WTC11 (cell line): ENCODE data around the gene GPR83. TPM values are rescaled to one million over a fixed set of nuclear protein-coding genes. Genes with fewer than 3 reads are reported as not detected.

ENCODE experiments used
- ATAC-seq: fragments of 200-7000 bp; cut with Tn5 transposase; 2 replicates; pipeline ENCODE4 v1.10.0; 2021; ENCODE audit warnings: mild to moderate bottlenecking, moderate library complexity
- CTCF ChIA-PET: fragments of 300-600 bp; sonication (Branson Sonifier 250); formaldehyde crosslinking; loops from one replicate; lab custom pipeline; 2021; ENCODE audit warnings: antibody characterized with exemption; lab: Charles Lee
- POLR2A ChIA-PET: fragments of 350-600 bp; sonication (Branson Sonifier 250); formaldehyde crosslinking; loops from one replicate; lab custom pipeline; 2021; ENCODE audit warnings: antibody characterized with exemption; lab: Charles Lee
- DNase-seq: peaks from one replicate; pipeline ENCODE4 v3.0.0; 2021; ENCODE audit warnings: low spot score
- H3K27ac Mint-ChIP-seq: 2 replicates; pipeline ENCODE4 v1.8.0; 2021; ENCODE audit warnings: mixed read lengths
- H3K27me3 Mint-ChIP-seq: 2 replicates; pipeline ENCODE4 v1.8.0; 2021; ENCODE audit warnings: low read depth, mild to moderate bottlenecking, moderate library complexity, mixed read lengths
- H3K36me3 Mint-ChIP-seq: 2 replicates; pipeline ENCODE4 v1.8.0; 2021; ENCODE audit warnings: mixed read lengths
- H3K4me1 Mint-ChIP-seq: 2 replicates; pipeline ENCODE4 v1.8.0; 2022; ENCODE audit warnings: mixed read lengths
- H3K4me3 Mint-ChIP-seq: 2 replicates; pipeline ENCODE4 v1.8.0; 2021; ENCODE audit warnings: mild to moderate bottlenecking, moderate library complexity, mixed read lengths
- H3K9me3 Mint-ChIP-seq: 2 replicates; pipeline ENCODE4 v1.8.0; 2021; ENCODE audit warnings: mixed read lengths
- CREB1 ChIP-seq: sonication (generic); formaldehyde crosslinking; IDR thresholded peaks from 2 replicates; pipeline ENCODE4 v1.8.0; 2023; ENCODE audit warnings: mild to moderate bottlenecking, missing genetic modification reagents
- IRF2 ChIP-seq: sonication (generic); formaldehyde crosslinking; IDR thresholded peaks from 2 replicates; pipeline ENCODE4 v1.8.0; 2022; ENCODE audit warnings: low read depth, missing genetic modification reagents, borderline replicate concordance
- NFE2L1 ChIP-seq: sonication (generic); formaldehyde crosslinking; IDR thresholded peaks from 2 replicates; pipeline ENCODE4 v1.8.1; 2023; ENCODE audit warnings: missing genetic modification reagents
- NR1H2 ChIP-seq: sonication (generic); formaldehyde crosslinking; IDR thresholded peaks from 2 replicates; pipeline ENCODE4 v1.9.0; 2021; ENCODE audit warnings: mild to moderate bottlenecking, moderate library complexity, missing genetic modification reagents
- ZBTB21 ChIP-seq: sonication (generic); formaldehyde crosslinking; IDR thresholded peaks from 2 replicates; pipeline ENCODE4 v1.8.1; 2023; ENCODE audit warnings: mild to moderate bottlenecking, missing genetic modification reagents, borderline replicate concordance
- ZNF423 ChIP-seq: fragments of 250-450 bp; sonication (Bioruptor Pico); IDR thresholded peaks from 2 replicates; pipeline ENCODE4 v2.1.2; 2022; ENCODE audit warnings: mild to moderate bottlenecking, moderate library complexity
- total RNA-seq: library from RNA; stranded (reverse); gene quantifications from 3 replicates; pipeline ENCODE4 v1.2.3, GENCODE V29; 2021
- TF ChIP-seq, protein P1 (sequence below): fragments of 250-450 bp; sonication (Bioruptor Pico); IDR thresholded peaks from 2 replicates; pipeline ENCODE4 v1.9.0; 2021; ENCODE audit warnings: moderate library complexity, mild to moderate bottlenecking, inconsistent platforms, borderline replicate concordance
- TF ChIP-seq, protein P2 (sequence below): sonication (generic); formaldehyde crosslinking; IDR thresholded peaks from 2 replicates; pipeline ENCODE4 v1.8.1; 2022; ENCODE audit warnings: mild to moderate bottlenecking, missing genetic modification reagents, moderate library complexity, borderline replicate concordance
- TF ChIP-seq, protein P3 (sequence below): sonication (generic); formaldehyde crosslinking; IDR thresholded peaks from 2 replicates; pipeline ENCODE4 v1.8.0; 2022; ENCODE audit warnings: mild to moderate bottlenecking, missing genetic modification reagents
- TF ChIP-seq, protein P4 (sequence below): sonication (generic); formaldehyde crosslinking; IDR thresholded peaks from 2 replicates; pipeline ENCODE4 v1.8.0; 2022; ENCODE audit warnings: mild to moderate bottlenecking, missing genetic modification reagents
- TF ChIP-seq, protein P5 (sequence below): sonication (generic); formaldehyde crosslinking; IDR thresholded peaks from 2 replicates; pipeline ENCODE4 v1.8.0; 2022; ENCODE audit warnings: mild to moderate bottlenecking, missing genetic modification reagents

Gene GPR83
- total RNA-seq, 1 experiment from 2014 or later, result 0.42 TPM

DNA sequence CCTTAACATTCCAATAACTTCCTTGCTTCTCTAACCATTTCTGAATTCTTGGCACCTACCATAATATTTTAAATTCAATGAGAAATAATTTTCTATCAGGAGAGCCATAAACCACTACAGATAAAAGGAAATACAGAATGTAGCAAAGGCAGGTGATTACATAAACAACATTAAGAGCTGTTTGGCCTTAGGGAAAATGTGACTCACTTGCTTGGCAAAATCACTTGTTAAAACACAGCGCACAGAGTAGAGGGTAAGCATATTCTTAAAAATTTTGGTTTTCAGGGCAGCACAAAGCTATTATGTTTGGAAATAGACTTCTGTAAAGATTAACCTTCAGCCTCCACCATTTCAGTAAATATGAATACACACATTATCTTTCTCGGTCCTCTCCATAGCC, 70.4 kb downstream of the GPR83 start (continued):
- TF ChIP-seq, protein P1, sequence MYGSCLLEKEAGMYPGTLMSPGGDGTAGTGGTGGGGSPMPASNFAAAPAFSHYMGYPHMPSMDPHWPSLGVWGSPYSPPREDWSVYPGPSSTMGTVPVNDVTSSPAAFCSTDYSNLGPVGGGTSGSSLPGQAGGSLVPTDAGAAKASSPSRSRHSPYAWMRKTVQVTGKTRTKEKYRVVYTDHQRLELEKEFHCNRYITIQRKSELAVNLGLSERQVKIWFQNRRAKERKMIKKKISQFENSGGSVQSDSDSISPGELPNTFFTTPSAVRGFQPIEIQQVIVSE, result no peak
- TF ChIP-seq, protein P2, sequence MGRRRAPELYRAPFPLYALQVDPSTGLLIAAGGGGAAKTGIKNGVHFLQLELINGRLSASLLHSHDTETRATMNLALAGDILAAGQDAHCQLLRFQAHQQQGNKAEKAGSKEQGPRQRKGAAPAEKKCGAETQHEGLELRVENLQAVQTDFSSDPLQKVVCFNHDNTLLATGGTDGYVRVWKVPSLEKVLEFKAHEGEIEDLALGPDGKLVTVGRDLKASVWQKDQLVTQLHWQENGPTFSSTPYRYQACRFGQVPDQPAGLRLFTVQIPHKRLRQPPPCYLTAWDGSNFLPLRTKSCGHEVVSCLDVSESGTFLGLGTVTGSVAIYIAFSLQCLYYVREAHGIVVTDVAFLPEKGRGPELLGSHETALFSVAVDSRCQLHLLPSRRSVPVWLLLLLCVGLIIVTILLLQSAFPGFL (CRISPR knock-in tag), result no peak
- TF ChIP-seq, all 79 proteins: peak for 0

DNA sequence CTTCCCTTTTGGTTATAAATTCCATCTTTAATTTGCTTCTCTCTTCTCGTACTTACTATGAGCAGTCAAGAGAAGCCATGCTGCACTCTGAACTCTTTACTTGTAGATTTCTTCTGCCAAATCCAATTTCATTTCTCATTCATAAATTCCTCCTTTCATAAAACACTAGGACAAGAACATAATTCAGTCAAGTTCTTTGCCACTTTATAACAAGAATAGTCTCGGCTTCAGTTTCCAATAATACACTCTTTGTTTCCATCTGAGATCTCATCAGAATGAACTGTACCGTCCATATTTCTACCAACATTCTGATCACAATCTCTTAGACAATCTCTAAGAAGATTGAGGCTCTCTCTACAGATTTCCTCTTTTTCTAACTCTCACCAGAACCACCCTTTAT, 71.7 kb downstream of the GPR83 start:
- TF ChIP-seq NFE2L1 (CRISPR knock-in tag) (no peak), NR1H2 (no peak), CREB1 (no peak)
- TF ChIP-seq, protein P3, sequence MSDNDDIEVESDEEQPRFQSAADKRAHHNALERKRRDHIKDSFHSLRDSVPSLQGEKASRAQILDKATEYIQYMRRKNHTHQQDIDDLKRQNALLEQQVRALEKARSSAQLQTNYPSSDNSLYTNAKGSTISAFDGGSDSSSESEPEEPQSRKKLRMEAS, result no peak
- TF ChIP-seq, protein P4, sequence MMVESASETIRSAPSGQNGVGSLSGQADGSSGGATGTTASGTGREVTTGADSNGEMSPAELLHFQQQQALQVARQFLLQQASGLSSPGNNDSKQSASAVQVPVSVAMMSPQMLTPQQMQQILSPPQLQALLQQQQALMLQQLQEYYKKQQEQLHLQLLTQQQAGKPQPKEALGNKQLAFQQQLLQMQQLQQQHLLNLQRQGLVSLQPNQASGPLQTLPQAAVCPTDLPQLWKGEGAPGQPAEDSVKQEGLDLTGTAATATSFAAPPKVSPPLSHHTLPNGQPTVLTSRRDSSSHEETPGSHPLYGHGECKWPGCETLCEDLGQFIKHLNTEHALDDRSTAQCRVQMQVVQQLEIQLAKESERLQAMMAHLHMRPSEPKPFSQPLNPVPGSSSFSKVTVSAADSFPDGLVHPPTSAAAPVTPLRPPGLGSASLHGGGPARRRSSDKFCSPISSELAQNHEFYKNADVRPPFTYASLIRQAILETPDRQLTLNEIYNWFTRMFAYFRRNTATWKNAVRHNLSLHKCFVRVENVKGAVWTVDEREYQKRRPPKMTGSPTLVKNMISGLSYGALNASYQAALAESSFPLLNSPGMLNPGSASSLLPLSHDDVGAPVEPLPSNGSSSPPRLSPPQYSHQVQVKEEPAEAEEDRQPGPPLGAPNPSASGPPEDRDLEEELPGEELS, result no peak
- TF ChIP-seq, protein P5, sequence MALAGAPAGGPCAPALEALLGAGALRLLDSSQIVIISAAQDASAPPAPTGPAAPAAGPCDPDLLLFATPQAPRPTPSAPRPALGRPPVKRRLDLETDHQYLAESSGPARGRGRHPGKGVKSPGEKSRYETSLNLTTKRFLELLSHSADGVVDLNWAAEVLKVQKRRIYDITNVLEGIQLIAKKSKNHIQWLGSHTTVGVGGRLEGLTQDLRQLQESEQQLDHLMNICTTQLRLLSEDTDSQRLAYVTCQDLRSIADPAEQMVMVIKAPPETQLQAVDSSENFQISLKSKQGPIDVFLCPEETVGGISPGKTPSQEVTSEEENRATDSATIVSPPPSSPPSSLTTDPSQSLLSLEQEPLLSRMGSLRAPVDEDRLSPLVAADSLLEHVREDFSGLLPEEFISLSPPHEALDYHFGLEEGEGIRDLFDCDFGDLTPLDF (CRISPR knock-in tag), result no peak
- DNase-seq (no peak), ATAC-seq (no peak)
- H3K4me3 Mint-ChIP-seq, result no peak overlapping the region
- peaks cover 5% of the 10 kb centered on the region; the same call in 1 of the 2 replicates for H3K27me3 Mint-ChIP-seq
- no peaks in the 10 kb centered on the region for H3K36me3 Mint-ChIP-seq
- ChIA-PET POLR2A (no interaction called here), CTCF (no interaction called here)
- no peaks in the 10 kb centered on the region for H3K4me1 Mint-ChIP-seq
- no peak overlapping the region for H3K27ac Mint-ChIP-seq
- H3K9me3 Mint-ChIP-seq, result no peaks in the 10 kb centered on the region

DNA sequence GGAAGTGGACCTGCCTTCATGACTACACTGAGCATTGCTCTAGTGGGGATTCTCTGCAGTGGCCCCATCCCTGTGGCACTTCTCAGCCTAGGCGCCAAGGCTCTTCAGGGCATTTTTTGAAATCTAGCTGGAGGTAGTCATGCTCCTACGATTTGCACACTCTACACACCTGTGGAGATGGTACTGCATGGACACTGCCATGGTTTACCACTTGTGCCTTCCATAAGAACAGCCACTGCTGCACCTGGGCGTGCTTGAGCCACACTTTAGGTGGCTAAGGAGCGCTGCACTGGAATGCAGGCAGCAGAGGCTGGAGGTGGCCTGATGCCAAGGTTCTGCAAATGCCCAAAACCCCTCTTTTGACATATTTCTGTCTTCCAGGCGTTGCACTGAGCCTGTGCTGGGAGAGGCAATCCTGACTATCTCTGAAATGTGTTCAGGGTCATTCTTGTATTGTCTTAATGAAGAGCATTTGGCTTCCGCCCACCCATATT, 72.6 kb downstream of the GPR83 start:
- no peak for TF ChIP-seq ZBTB21 (CRISPR knock-in tag)
- TF ChIP-seq IRF2 (CRISPR knock-in tag), result no peak
- TF ChIP-seq ZNF423, result no peak
- ATAC-seq (no peak), DNase-seq (no peak)
- ChIA-PET POLR2A (no interaction called here), CTCF (no interaction called here)
- no peak overlapping the region for H3K27ac Mint-ChIP-seq
- H3K4me3 Mint-ChIP-seq, result no peak overlapping the region
- peaks cover 5% of the 10 kb centered on the region; the same call in 1 of the 2 replicates for H3K27me3 Mint-ChIP-seq
- no peaks in the 10 kb centered on the region for H3K9me3 Mint-ChIP-seq
- no peaks in the 10 kb centered on the region for H3K36me3 Mint-ChIP-seq
- H3K4me1 Mint-ChIP-seq, result no peaks in the 10 kb centered on the region

Other genes with a start within 250 kb of the GPR83 start
- gene IZUMO1R, start 96.8 kb downstream of the GPR83 start, total RNA-seq, result not detected in 3 replicates
- gene MRE11, start 92.4 kb upstream of the GPR83 start, total RNA-seq, result 34.3 to 38.2 TPM (median 37.8 TPM) in 3 replicates
- 9.5 to 9.9 TPM (median 9.6 TPM) in 3 replicates for gene ANKRD49, start 92.6 kb upstream of the GPR83 start, total RNA-seq
- gene C11orf97, start 111.0 kb upstream of the GPR83 start, total RNA-seq, result not detected in 3 replicates
- gene FUT4, start 142.5 kb upstream of the GPR83 start, total RNA-seq, result 5.1 to 7.7 TPM (median 5.5 TPM) in 3 replicates
- 0.33 to 0.66 TPM (median 0.62 TPM) in 3 replicates for gene PIWIL4, start 165.9 kb upstream of the GPR83 start, total RNA-seq